Esophagus squamous epithelium (tissue), 5 donors: ENCODE results near the gene UNC5C. TPM values are rescaled to one million over a fixed set of nuclear protein-coding genes. Genes with fewer than 3 reads are reported as not detected.

Source experiments
- DNase-seq: peaks from one replicate; lab custom pipeline; 2025; lab: John Stamatoyannopoulos, UW
- H3K27ac ChIP-seq, 4 donors: fragments of 200-600 bp; sonication (generic); one replicate each; pipeline ENCODE4 v1.5.1; 2016 to 2019; ENCODE audit warnings: mild to moderate bottlenecking in 1 of 4
- H3K27me3 ChIP-seq, 4 donors: fragments of 200-600 bp; sonication (generic); 1 replicate in 3 of 4; 2 replicates in 1 of 4; pipeline versions ENCODE4 v1.5.1 to v1.6.0; 2017 to 2021; ENCODE audit warnings: antibody characterized with exemption in 1 of 4
- H3K36me3 ChIP-seq, 3 donors: fragments of 200-600 bp; sonication (generic); one replicate each; pipeline ENCODE4 v1.5.1; 2016 to 2019
- H3K4me1 ChIP-seq, 3 donors: fragments of 200-600 bp; sonication (generic); one replicate each; pipeline ENCODE4 v1.5.1; 2017 to 2019
- H3K4me3 ChIP-seq, 4 donors: fragments of 200-600 bp; sonication (generic); 1 replicate in 3 of 4; 2 replicates in 1 of 4; pipeline ENCODE4 v1.5.1; 2016 to 2019; ENCODE audit warnings: mild to moderate bottlenecking in 2 of 4, moderate library complexity in 1 of 4
- H3K9me3 ChIP-seq, 3 donors: fragments of 200-600 bp; sonication (generic); one replicate each; pipeline ENCODE4 v1.5.1; 2016 to 2019
- POLR2A ChIP-seq, 4 donors: fragments of 450-650 bp; IDR thresholded peaks; one replicate each; pipeline ENCODE4 v1.6.1; 2017; ENCODE audit warnings: antibody characterized with exemption in 4 of 4, mild to moderate bottlenecking in 4 of 4, moderate library complexity in 3 of 4
- WGBS, 2 donors: methylation state at CpG; one replicate each; pipeline ENCODE4 v1.1.5; 2018; 5-methylcytosine and 5-hydroxymethylcytosine counted together
- intact Hi-C: fragments of 100-400 bp; cut with DNase I; formaldehyde crosslinking; loops from one replicate; pipeline ENCODE4 v1.15.0; 2022
- total RNA-seq, 4 donors: library from RNA; depleted of rRNA; stranded (reverse); fragments of >200 nt; gene quantifications; one replicate each; pipeline ENCODE4 v1.1.0, GENCODE V29; 2016
- TF ChIP-seq, protein P1 (sequence below), 6 experiments: fragments of 450-650 bp in 4 of 6; fragments of 200-600 bp in 2 of 6; sonication (generic) in 2 of 6; IDR thresholded peaks; one replicate each; pipeline ENCODE4 v1.5.1; 2016 to 2019; ENCODE audit warnings: antibody characterized with exemption in 6 of 6, mild to moderate bottlenecking in 4 of 6, moderate library complexity in 4 of 6
- donor health status: DM: yes; HTN: yes; CAD: no.

Gene UNC5C
- total RNA-seq, 4 donors from 2014 or later = 0.11 to 0.95 (median 0.36) TPM

DNA sequence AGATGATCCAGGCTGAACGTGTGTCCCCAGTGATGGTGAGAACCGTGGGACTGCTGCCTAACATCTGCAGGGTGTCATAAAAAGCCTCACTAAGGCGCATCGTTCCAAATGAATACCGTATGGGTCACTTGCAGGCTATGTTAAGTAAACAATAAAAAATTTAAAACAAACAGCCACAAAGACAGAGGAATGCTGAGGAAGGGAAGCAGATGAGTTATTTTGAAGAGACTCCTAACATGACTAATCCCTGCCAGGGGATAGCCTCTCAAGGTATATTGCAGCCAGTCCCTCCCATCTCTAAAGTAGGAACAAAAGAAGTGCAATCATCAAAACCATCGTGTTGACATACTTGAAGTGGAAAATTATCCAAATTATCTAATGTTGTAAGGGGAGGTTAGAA, 83.8 kb downstream of the UNC5C start:
- DNase-seq = no peak
- H3K4me3 ChIP-seq = no peak overlapping the region
- 36 to 45% methylated on average over 6 of the region's 6 CpGs for WGBS, 2 donors
- no peaks in the 10 kb centered on the region for H3K4me1 ChIP-seq
- H3K36me3 ChIP-seq = no peaks in the 10 kb centered on the region
- H3K9me3 ChIP-seq = no peaks in the 10 kb centered on the region
- TF ChIP-seq, protein P1, sequence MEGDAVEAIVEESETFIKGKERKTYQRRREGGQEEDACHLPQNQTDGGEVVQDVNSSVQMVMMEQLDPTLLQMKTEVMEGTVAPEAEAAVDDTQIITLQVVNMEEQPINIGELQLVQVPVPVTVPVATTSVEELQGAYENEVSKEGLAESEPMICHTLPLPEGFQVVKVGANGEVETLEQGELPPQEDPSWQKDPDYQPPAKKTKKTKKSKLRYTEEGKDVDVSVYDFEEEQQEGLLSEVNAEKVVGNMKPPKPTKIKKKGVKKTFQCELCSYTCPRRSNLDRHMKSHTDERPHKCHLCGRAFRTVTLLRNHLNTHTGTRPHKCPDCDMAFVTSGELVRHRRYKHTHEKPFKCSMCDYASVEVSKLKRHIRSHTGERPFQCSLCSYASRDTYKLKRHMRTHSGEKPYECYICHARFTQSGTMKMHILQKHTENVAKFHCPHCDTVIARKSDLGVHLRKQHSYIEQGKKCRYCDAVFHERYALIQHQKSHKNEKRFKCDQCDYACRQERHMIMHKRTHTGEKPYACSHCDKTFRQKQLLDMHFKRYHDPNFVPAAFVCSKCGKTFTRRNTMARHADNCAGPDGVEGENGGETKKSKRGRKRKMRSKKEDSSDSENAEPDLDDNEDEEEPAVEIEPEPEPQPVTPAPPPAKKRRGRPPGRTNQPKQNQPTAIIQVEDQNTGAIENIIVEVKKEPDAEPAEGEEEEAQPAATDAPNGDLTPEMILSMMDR (IDR thresholded peaks at IDR 0.05) = no peak
- no peak for TF ChIP-seq POLR2A (IDR thresholded peaks at IDR 0.05)
- no peaks in the 10 kb centered on the region for H3K27me3 ChIP-seq
- no peak overlapping the region for H3K27ac ChIP-seq
- intact Hi-C loops = no loop called here

DNA sequence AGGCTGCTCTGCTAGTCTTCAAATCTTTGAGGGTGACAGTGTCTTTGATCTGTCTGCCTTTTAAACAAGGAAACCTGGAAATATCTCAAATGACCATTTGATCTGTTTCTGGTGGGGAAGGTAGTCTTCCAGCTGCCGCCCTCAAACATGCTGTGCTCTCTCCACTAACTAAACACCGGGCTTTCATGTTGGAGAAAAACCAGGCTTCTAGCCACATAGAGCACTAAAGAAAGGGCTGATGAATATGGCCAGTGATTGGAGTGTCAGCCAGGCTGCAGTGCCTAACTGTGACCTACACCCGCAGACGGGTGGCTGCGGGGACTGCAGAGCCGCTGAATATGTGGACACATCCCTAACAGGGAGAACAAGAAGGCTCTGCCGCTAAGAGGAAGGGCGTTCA, 85.9 kb downstream of the UNC5C start:
- Histone ChIP-seq H3K27me3 (no peaks in the 10 kb centered on the region), H3K4me1 (no peaks in the 10 kb centered on the region), H3K36me3 (no peaks in the 10 kb centered on the region), H3K27ac (no peak overlapping the region), H3K9me3 (no peaks in the 10 kb centered on the region), H3K4me3 (no peak overlapping the region)
- WGBS, 2 donors = 55 to 84% methylated on average over 5 to 6 of the region's 8 CpGs
- no peak for DNase-seq
- TF ChIP-seq POLR2A (IDR thresholded peaks at IDR 0.05) = no peak
- TF ChIP-seq, protein P1 (IDR thresholded peaks at IDR 0.05) = no peak
- intact Hi-C loops = no loop called here

DNA sequence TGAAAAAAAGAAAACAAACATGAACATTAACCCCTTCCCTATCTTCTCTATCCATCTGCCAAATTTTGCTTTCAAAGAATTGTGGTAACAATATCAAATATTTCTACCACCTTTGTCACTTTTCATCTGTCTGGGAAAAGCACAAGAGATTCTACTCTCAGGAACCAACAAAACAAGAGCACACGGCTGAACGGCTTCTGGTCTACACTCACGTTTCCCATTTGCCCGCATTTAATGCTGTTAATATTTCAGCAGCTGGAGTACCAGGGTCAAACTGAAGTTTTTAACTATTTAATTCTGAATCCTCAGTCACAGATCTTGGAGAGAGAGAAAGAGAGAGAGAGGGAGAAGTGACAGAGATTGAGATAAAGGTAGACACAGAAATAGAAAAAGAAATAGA, 91.4 kb downstream of the UNC5C start:
- 56 to 80% methylated on average over 4 of the region's 4 CpGs for WGBS, 2 donors
- Histone ChIP-seq H3K36me3 (no peaks in the 10 kb centered on the region), H3K4me1 (no peaks in the 10 kb centered on the region), H3K27ac (no peak overlapping the region), H3K9me3 (no peaks in the 10 kb centered on the region), H3K27me3 (no peaks in the 10 kb centered on the region), H3K4me3 (no peak overlapping the region)
- intact Hi-C loops = no loop called here
- no peak for DNase-seq
- TF ChIP-seq, protein P1 (IDR thresholded peaks at IDR 0.05) = no peak
- TF ChIP-seq POLR2A (IDR thresholded peaks at IDR 0.05) = no peak

DNA sequence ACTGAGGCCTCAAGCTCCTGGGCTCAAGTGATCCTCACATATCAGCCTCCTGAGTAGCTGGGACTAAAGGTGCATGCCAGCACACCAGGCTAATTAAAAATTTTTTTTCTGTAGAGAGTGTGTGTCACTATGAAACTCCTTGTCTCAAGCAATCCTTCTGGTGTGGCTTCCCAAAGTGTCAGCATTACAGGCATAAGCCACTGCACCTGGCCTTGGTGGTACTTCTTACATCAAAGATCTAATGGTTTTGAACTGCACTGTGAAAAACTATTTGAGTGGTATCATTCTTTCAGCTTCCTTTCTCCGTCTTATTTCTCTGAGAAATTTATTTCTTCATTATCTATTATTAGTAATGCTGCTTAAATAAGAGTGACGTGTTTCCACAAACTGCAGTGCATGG, 98.5 kb downstream of the UNC5C start:
- H3K27me3 ChIP-seq = no peaks in the 10 kb centered on the region
- no peak for DNase-seq
- intact Hi-C loops = no loop called here
- H3K36me3 ChIP-seq = no peaks in the 10 kb centered on the region
- no peaks in the 10 kb centered on the region for H3K4me1 ChIP-seq
- H3K27ac ChIP-seq = no peak overlapping the region
- TF ChIP-seq POLR2A (IDR thresholded peaks at IDR 0.05) = no peak
- H3K9me3 ChIP-seq = no peaks in the 10 kb centered on the region
- H3K4me3 ChIP-seq = no peak overlapping the region
- WGBS, 2 donors = 54 to 85% methylated on average over 2 of the region's 2 CpGs

DNA sequence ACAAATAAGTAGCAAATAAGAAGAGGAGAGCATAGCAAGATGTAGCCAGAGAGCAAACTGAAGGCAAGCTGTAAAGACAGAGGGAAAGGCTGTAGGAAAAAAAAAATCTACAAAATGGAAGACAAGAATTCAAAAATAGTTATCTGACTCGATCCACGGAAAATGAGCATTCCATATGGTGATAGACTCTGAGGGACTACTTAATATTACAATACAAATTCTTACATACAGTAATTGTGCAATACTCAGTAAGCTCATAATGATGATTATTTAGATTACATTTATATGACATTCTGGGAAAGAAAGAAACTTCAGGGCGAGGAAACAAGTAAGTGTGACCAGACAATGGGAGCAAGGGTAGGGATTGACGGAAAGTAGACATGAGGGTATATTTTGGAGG, 102.6 kb downstream of the UNC5C start:
- TF ChIP-seq, protein P1 (IDR thresholded peaks at IDR 0.05) = no peak
- no peak for TF ChIP-seq POLR2A (IDR thresholded peaks at IDR 0.05)
- H3K36me3 ChIP-seq = no peaks in the 10 kb centered on the region
- intact Hi-C loops = no loop called here
- H3K27ac ChIP-seq = no peak overlapping the region
- no peaks in the 10 kb centered on the region for H3K9me3 ChIP-seq
- WGBS, 2 donors = 91 to 92% methylated on average over 4 of the region's 4 CpGs
- H3K4me3 ChIP-seq = no peak overlapping the region
- DNase-seq = no peak
- no peaks in the 10 kb centered on the region for H3K27me3 ChIP-seq
- no peaks in the 10 kb centered on the region for H3K4me1 ChIP-seq

DNA sequence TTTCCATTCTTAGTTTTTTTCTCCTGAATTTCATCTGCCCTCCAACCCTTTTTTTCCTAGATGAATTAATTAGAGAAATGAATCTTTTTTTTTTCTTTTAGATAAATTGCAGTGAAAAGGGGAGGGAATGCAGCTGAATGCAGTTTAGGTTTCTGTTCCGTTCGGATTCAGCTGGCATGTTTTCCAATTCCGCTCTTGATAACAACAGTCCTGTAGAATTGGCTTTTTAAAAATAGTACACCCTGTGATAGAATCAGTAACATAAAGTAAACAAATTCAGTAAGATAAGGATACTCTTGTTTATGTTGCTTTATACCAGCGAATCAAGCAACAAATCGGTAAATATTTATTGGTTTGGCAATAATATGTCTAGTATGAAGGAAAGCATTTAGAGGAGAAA, 103.5 kb downstream of the UNC5C start:
- Histone ChIP-seq H3K36me3 (no peaks in the 10 kb centered on the region), H3K4me3 (no peak overlapping the region), H3K4me1 (no peaks in the 10 kb centered on the region), H3K27ac (no peak overlapping the region), H3K9me3 (no peaks in the 10 kb centered on the region), H3K27me3 (no peaks in the 10 kb centered on the region)
- TF ChIP-seq POLR2A (IDR thresholded peaks at IDR 0.05) = no peak
- TF ChIP-seq, protein P1 (IDR thresholded peaks at IDR 0.05) = no peak
- no peak for DNase-seq
- WGBS, 2 donors = 84 to 87% methylated on average over 5 of the region's 5 CpGs
- intact Hi-C loops = no loop called here
